Measurements from ENCODE around the gene FHOD1. TPM values are rescaled to one million over a fixed set of nuclear protein-coding genes. Genes with fewer than 3 reads are reported as not detected.

Gene FHOD1
- total and polyA plus RNA-seq, 9 of the 15 experiments (the other 6 are each of a cell fraction or from before 2014, with no cell fraction given) = 18.7 to 126 (median 32.3) TPM

DNA sequence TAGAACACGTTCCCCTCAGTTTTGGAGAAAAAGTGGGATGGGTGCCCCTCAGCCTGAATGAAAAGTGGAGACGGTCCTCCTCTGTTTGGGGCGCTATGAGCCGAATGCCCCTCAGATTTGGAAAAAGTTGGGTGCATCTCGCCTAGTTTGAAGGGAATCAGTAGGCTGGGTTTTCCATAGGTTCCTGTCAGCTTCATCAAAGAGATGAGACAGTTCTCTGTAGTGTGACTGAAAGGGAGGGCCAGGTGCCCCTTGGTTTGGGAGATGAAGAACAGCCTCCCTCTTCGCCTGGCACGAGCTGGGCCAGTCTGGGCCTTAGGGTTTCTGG is 756 bp upstream of the FHOD1 start (continued):
- TF ChIP-seq MYC (IDR thresholded peaks at IDR 0.05; ENCODE audit: low read depth, low read length) = no peak
- TF ChIP-seq MYC (CRISPR knock-in tag; IDR thresholded peaks at IDR 0.05; ENCODE audit: borderline replicate concordance, low read depth) = 0 out of 2 replicates have a peak, but pooled peaks have one; percentile 20

GRCh38 chr16:67246756-67247191 is 507 bp downstream of the FHOD1 start:
- BruUV-seq (replicated peaks) = TSS peak; percentile 46
- POLR2A ChIA-PET = interaction anchor here (0.6 to 1.1 kb wide), 3 partner anchors 14 to 375 kb away, joined by 3 to 4 read pairs (median 3); no protein-coding TSS in a partner anchor
- H3K36me3 ChIP-seq (ENCODE audit: control insufficient read depth, insufficient read depth, low read length) = peaks cover 20% of the 10 kb centered on the region; the same call in 2 of the 3 replicates
- H3K4me2 ChIP-seq (ENCODE audit: insufficient read depth, low read length) = peak overlapping the region; percentile 91
- H3K9ac ChIP-seq (ENCODE audit: insufficient read depth in 1 of 2, low read depth in 2 of 2, low read length in 2 of 2) = peak overlapping the region; percentile 79 to 96
- H3K27me3 ChIP-seq (ENCODE audit: control insufficient read depth in 2 of 2, insufficient read depth in 2 of 2, low read length in 2 of 2) = no peaks in the 10 kb centered on the region
- WGBS (ENCODE audit: insufficient coverage, low coverage, missing lambda C conversion rate) = 0% methylated on average over 21 of the region's 26 CpGs
- intact Hi-C loops (cut with micrococcal nuclease) = loop anchor here (1.0 to 10.0 kb wide), 5 partner anchors 54 to 294 kb away; partner anchors contain the start of genes CBFB, E2F4 and MATCAP1
- CTCF ChIA-PET (ENCODE audit: low intra/inter-chr PET ratio) = interaction anchor here (0.6 to 1.2 kb wide), 2 partner anchors 62 to 90 kb away, joined by 3 to 4 read pairs; no protein-coding TSS in a partner anchor
- H4K20me1 ChIP-seq (replicated peaks; ENCODE audit: control insufficient read depth, insufficient read depth, low read length) = no peaks in the 10 kb centered on the region
- in situ Hi-C loops (cut with MboI) = no loop called here
- no peaks in the 10 kb centered on the region for H3K9me1 ChIP-seq (ENCODE audit: control insufficient read depth, insufficient read depth, low read length)
- H3K4me1 ChIP-seq (replicated peaks in 1 of 2; ENCODE audit: control insufficient read depth in 2 of 2, insufficient read depth in 2 of 2, low read length in 2 of 2) = peaks cover 54 to 73% of the 10 kb centered on the region in 2 experiments
- H3K27ac ChIP-seq (ENCODE audit: extremely low read depth, low read depth, low read length) = peak overlapping the region; percentile 68
- FAIRE-seq (peak; percentile 75), DNase-seq (ENCODE audit: extremely low read depth in 1 of 4, low spot score in 3 of 4) (peak in 2 of 4 experiments; percentile 67 to 68), ATAC-seq (peak; percentile 47)
- H3K79me2 ChIP-seq (ENCODE audit: control insufficient read depth, insufficient read depth, low read length) = peaks cover 53% of the 10 kb centered on the region
- H3K9me3 ChIP-seq (replicated peaks; ENCODE audit: control insufficient read depth, insufficient read depth, low read depth, low read length) = no peaks in the 10 kb centered on the region
- H2AFZ ChIP-seq (ENCODE audit: low read depth, low read length) = peak overlapping the region; percentile 82
- peak overlapping the region; percentile 88 for H3K4me3 ChIP-seq
- no peak for TF ChIP-seq ZFP1 (CRISPR knock-in tag; IDR thresholded peaks at IDR 0.05)
- TF ChIP-seq ZNF133 (CRISPR knock-in tag; IDR thresholded peaks at IDR 0.05) = 0 out of 2 replicates have a peak, but pooled peaks have one; percentile 41
- no peak for TF ChIP-seq ZNF274 (IDR thresholded peaks at IDR 0.05; ENCODE audit: borderline replicate concordance, low read depth, low read length)
- TF ChIP-seq, protein P1, sequence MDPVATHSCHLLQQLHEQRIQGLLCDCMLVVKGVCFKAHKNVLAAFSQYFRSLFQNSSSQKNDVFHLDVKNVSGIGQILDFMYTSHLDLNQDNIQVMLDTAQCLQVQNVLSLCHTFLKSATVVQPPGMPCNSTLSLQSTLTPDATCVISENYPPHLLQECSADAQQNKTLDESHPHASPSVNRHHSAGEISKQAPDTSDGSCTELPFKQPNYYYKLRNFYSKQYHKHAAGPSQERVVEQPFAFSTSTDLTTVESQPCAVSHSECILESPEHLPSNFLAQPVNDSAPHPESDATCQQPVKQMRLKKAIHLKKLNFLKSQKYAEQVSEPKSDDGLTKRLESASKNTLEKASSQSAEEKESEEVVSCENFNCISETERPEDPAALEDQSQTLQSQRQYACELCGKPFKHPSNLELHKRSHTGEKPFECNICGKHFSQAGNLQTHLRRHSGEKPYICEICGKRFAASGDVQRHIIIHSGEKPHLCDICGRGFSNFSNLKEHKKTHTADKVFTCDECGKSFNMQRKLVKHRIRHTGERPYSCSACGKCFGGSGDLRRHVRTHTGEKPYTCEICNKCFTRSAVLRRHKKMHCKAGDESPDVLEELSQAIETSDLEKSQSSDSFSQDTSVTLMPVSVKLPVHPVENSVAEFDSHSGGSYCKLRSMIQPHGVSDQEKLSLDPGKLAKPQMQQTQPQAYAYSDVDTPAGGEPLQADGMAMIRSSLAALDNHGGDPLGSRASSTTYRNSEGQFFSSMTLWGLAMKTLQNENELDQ (CRISPR knock-in tag; IDR thresholded peaks at IDR 0.05; ENCODE audit: borderline replicate concordance) = no peak
- TF ChIP-seq ELF2 (CRISPR knock-in tag; IDR thresholded peaks at IDR 0.05) = 0 out of 2 replicates have a peak, but pooled peaks have one; percentile 25
- TF ChIP-seq FOSL1 (tag; conservative IDR thresholded peaks at IDR 0.05) = 0 out of 2 replicates have a peak, but pooled peaks have one; percentile 32
- no peak for TF ChIP-seq PTRF (tag; IDR thresholded peaks at IDR 0.05)
- no peak for TF ChIP-seq POLR2G (IDR thresholded peaks at IDR 0.05; ENCODE audit: low read depth, low read length)
- TF ChIP-seq YY1 (IDR thresholded peaks at IDR 0.05; ENCODE audit: borderline replicate concordance in 1 of 3, control insufficient read depth in 1 of 3, extremely low read depth in 1 of 3, insufficient read depth in 3 of 3, insufficient read length in 1 of 3, insufficient replicate concordance in 2 of 3, low read depth in 1 of 3, low read length in 2 of 3) = peak in 1 of 3 experiments; percentile 63
- TF ChIP-seq ZNF764 (CRISPR knock-in tag; IDR thresholded peaks at IDR 0.05; ENCODE audit: low read depth) = no peak
- no peak for TF ChIP-seq TSC22D4 (tag; IDR thresholded peaks at IDR 0.05)
- peak; percentile 38; the same call in 1 of the 2 replicates for TF ChIP-seq NFIC (IDR thresholded peaks at IDR 0.05)
- peak; percentile 0 for TF ChIP-seq KDM5B (IDR thresholded peaks at IDR 0.05; ENCODE audit: insufficient replicate concordance, low read depth, low read length)
- no peak for TF ChIP-seq ZBTB2 (IDR thresholded peaks at IDR 0.05)
- no peak for TF ChIP-seq SRSF9 (IDR thresholded peaks at IDR 0.05; ENCODE audit: borderline replicate concordance, low read depth, low read length)

Data from K562 (cell line).